NCI-H748 treated with DMSO at 0.1 percent for 48 hours (cell line): ENCODE measurements around the gene EVC.
"Not testable (repeated sequence)": the region's sequence is repeated elsewhere in the genome, so short reads cannot be mapped to it uniquely, and the experiment has no call there.

Experiments
- DNase-seq: peaks from one replicate; lab custom pipeline; 2025; lab: John Stamatoyannopoulos, UW

Gene EVC

DNA sequence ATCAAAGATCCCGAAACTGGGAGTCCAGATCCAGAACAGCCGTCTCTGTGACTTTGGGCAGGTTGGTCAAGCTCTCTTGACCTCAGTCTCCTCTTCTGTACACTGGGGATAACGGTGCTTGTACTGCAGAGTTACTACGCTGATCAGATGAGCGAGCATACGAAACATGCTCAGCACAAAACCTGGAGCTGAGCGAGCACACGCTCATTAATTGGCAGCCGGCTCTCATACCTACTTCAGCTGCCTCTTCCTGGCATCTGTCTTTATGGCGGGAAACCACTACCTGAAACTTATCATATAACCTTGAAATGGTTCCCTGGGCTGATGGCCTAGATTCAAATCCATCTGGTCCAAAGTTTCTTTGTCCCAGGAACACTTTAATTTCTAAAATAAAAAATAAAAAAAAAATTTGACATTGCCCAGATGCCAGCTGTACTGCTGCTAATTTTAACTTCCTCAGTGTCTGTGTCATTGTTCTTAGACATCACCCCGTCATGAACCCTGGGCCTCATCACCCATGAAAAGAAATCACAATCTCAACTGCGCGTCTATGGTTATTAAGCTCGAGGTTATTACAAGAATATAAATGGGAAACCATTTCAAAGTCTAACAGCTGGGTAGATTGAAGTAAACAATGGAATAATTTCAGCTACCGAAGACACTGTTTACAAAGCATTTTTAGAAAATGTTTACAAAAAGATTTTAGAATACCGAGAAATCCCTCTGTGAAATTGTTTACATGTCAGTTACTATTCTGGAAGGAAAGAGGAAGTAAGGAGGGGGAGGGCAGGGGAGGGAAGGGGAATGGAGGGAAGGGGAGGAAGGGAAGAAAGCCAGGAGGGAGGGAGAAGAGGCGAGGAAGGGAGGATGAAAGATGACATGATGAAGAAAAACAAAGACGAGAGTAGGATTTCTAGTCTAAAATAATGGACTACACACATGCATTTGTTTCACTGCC is 132.9 kb downstream of the EVC start:
- no peak for DNase-seq

DNA sequence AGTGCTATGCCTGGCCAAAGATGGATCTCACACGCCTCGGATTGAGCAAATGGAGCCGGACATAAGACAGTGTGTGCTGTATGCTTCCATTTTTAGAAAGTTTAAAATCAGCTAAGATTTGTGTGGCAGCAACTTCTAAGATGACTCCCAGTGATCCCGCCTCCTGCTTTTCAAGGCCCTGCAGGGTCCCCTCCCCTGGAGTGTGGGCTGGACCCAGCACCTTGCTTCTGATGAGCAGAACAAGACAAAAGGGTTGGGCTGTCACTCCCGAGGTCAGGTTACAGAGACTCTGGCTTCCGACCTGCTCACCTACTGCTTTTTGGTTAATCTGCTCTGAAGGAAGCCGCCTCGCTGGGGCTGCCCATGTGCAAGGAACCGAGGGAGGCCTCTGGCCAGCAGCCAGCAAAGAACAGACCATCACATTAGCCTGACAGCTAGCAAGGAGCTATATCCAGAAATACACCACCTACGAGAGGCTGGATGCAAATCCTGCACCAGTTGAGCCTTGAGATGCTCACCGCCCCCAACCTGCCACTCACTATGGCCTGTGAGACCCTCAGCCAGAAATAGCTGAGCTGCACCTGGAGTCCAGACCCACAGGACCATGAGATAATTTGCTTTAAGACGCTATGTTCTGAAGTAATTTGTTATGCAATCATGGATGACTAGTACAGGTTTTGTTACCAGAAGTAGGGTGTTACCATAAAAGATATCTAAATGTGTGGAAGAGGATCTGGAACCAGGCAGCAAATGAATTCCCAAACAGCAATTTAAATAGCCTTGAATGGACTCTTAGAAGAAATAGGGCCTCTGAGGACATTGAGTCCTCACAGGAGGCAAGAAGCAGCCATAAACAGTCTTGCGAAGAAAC is 134.3 kb downstream of the EVC start:
- DNase-seq: no peak

DNA sequence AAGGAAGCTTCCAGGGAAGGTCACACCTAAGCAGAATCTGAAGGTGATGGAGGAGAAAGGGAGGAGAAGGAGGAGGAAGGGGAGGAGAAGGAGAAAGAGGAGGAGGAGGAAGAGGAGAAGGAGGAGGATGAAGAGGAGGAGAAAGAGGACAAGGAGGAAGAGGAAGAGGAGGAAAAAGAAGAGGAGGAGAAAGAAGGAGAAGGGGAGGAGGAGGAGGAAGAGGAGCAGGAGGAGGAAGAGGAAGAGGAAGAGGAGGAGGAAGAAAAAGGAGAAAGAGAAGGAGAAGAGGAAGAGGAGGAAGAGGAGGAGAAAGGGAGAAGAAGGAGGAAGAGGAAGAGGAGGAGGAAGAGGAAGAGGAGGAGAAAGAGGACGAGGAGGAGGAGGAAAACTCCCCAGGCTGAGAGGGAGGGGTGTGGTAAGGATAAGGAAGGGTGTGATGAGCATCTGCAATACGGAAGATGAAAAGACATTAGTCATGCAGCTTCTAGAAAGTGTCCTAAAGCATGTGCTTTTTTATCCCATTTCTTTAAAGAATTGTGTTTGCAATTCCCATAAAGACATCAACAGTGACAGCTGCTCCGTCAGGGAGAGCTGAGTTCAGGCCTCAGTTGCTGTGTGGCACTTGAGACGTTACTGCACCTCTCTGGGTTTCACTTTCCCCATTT is 140.8 kb downstream of the EVC start:
- DNase-seq: no peak

DNA sequence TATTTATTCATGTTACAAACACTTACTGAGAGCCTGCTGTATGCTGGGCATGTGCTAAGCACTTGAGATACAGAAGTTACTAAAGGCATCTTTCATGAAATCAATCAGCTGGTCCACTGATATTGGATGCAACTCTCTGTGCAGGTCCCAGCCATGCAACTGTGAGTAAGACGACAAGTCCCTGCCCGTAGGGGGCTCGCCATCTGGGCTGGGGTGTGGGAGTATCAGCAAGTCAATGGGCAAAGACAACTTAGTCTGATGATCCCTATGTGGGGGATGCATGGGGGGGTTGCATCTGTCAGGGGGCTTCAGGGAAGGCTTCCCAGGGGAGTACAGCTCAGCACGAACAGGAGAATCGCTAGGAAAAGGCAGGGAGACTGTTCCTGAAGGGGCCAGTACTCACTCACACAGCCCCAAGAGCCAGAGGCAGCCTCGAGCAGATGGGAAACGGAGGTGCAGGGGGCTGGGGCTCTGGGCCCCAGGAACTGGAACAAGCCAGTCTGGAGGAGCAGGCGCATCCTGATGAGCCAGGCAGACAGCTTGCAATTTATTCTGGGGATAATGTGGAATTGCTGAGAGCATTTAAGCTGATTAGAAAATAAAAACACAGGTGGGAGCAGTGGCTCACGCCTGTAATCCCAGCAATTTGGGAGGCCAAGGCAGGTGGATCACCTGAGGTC is 141.7 kb downstream of the EVC start:
- no peak for DNase-seq

DNA sequence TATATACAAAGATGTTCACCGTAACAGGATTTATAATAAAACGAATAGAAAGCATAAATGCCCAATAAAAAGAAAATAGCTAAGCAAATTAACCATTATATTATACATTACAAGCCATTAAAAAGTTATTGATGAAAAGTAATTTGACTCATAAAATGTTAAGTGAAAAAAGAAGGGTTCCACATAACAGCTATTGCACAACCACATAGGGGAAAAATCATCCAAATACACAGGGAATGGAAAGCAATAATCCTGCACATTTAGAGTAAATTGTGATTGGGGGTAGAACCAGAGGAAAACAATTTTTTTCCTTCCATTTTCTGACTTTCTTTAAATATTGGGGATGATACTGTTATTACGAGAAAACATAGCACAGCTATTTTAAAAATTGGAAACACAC is 143.9 kb downstream of the EVC start:
- DNase-seq: no peak

DNA sequence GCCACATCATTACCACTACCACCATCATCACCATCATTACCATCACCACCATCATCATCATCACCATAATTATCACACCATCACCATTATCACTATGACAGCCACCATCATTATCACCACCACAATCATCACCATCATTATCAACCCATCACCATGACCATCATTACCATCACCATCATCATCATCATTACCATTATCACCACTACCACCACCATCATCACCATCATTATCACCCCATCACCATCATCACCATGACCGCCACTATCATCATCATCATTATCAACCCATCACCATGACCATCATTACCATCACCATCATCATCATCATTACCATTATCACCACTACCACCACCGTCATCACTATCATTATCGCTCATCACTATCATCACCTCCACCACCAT is 145.4 kb downstream of the EVC start:
- not testable (repeated sequence) for DNase-seq

DNA sequence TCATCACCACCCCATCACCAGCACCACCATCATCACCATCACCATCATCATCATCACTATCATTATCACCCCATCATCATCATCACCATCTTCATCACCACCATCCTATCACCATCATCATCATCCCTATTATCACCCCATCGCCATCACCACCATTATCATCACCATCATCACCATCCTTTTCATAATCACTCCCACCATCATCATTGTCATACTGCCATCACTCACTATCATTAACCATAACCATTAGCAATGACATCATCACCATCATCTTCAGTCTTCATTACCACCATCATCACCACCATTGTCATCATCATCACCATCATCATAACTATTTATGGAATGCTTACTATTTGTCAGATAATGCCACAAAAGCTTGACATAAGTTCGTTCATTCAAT is 146.2 kb downstream of the EVC start:
- DNase-seq: no peak

DNA sequence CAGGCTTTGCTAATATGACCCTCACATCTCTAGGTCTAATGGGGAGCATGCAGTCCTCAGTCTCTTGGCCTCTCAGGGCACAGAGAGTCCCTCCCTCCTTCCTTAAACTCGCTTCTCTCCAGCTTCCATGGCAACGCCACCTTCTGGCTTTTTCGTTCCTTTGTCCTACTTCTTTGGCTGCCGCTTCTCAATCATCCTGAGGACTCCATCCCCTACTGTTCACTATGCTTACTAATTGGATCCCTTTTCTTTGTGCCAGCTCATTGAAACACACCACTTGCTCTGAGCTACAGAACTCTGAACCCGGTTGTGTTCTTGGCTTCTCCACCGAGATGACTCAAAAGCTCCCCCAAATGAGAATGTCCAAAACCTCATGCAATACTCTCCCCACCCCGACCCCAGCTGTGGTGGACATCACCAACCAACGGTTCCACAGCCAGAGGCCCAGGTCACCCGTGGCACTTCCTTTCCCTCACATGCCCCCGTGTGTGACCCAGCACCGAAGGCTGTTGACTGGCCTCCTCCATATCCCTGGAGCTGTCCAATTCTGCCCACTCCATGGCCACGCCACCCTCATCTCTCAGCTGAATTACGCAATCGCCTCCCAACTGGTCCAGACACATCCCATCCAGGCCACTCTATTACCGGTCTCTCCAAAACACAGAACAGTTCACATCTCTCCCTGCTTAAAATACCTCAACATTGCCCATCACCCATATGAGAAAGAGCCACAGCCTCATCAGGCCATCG is 147.2 kb downstream of the EVC start:
- no peak for DNase-seq

DNA sequence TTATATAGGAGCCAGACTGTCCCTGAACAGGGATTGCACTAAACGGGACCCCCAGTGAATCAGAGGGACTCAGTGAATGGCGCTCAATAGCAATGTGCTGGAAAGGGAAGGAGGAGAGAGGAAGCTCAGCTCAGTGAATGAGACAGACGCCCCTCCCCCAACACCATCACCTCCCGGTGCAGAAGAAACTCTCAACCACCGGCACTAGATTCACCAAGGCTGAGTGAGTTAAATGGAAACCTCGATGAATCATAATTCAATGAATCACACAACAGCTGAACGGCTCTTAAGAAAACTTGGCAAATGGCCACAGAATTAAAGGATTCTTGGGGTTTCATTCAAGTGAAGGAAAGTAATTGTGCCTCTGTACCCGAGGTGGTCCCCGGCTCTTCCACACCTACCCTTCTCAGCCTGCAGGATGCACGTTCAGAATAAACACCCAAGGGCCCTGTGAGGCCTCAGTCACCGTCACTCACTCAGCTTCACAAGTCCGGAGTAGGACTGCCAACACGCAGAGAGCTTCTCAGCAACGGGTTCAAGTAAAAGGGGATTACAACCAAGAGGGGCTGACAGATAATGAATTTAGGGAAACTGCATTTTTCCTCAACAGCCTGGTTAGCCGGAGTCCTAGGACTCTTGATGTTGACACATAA is 152.6 kb downstream of the EVC start:
- no peak for DNase-seq
